GM18505 (cell line): Measurements from ENCODE around the gene FAM162A.

Source experiments
- ATAC-seq: cut with Tn5 transposase; IDR thresholded peaks from one replicate; pipeline ENCODE4 v1.9.1; 2021; ENCODE audit not compliant: unreplicated experiment
- POLR2A ChIP-seq: IDR thresholded peaks from 4 replicates; pipeline ENCODE4 v1.6.1; 2011; ENCODE audit warnings: borderline replicate concordance; ENCODE audit not compliant: insufficient read depth, insufficient read length; ENCODE audit errors: extremely low read depth

Gene FAM162A

DNA sequence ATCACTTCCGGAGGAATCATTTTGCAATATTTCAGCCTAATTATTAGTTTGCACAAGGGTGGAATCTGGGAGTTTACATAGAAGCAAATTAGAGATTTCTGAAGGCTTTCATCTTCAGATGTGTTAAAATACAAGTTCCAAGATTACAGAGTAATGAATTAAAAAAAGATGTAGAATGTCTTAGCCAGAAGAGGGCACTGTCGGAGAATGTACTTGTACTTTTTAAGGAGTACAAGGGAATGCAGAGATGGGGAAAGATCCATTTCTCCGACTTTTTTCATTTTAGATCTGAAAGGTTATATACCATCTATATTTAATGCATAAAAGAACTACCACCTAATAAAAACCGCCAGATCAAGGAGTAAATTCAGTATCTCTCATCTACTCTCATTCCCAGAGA lies 75.0 kb downstream of the FAM162A start:
- TF ChIP-seq POLR2A = no peak
- no peak for ATAC-seq

DNA sequence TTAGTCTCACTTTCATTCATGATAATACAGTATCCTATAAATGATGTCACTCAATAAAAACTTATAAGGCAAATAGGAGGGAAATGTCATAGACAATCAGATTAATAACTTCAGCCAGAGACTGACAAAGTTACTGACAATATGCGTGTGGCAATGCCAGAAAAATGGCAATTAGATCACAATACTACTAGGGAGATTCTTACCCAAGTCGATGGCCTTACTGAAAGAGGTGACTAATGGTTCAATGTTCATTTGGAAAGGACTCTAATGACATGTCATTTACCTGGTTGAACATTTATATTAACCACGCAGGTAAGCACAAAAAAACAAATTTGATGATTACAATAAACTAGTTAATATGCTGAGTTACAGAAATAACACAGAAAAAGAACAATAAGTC lies 77.8 kb downstream of the FAM162A start:
- ATAC-seq = no peak
- no peak for TF ChIP-seq POLR2A
